Bronchial epithelial cell (primary cell): ENCODE results near the gene KCNC4. TPM values are rescaled to one million over a fixed set of nuclear protein-coding genes. Genes with fewer than 3 reads are reported as not detected.

Source experiments
- DNase-seq: peaks from one replicate; pipeline ENCODE4 v3.0.0-alpha.2; 2010; ENCODE audit warnings: low read depth
- FAIRE-seq: peaks from 2 replicates; lab custom pipeline; 2011; peaks lifted over from hg19 to GRCh38; lab: Jason Lieb, UNC
- H3K27me3 ChIP-seq: 2 replicates; pipeline ENCODE4 v1.5.1; 2011; ENCODE audit warnings: low read length; ENCODE audit not compliant: control insufficient read depth, insufficient read depth
- H3K36me3 ChIP-seq: 2 replicates; pipeline ENCODE4 v1.5.1; 2011; ENCODE audit warnings: low read length; ENCODE audit not compliant: control insufficient read depth, insufficient read depth
- H3K4me3 ChIP-seq: 2 replicates; pipeline ENCODE4 v1.5.1; 2011; ENCODE audit warnings: mild to moderate bottlenecking, low read depth, low read length, control low read depth
- total RNA-seq: library from RNA; depleted of rRNA; stranded (reverse); fragments of >200 nt; gene quantifications from 2 replicates; pipeline ENCODE4 v1.2.1, GENCODE V29; 2014
- TF ChIP-seq, protein P1 (sequence below): IDR thresholded peaks from 2 replicates; pipeline ENCODE4 v1.5.1; 2011; ENCODE audit warnings: mild to moderate bottlenecking, moderate library complexity, low read length, control low read depth, inconsistent platforms; ENCODE audit not compliant: insufficient read depth, severe bottlenecking

Gene KCNC4
- total RNA-seq, result 0.51 and 0.53 TPM in 2 replicates

DNA sequence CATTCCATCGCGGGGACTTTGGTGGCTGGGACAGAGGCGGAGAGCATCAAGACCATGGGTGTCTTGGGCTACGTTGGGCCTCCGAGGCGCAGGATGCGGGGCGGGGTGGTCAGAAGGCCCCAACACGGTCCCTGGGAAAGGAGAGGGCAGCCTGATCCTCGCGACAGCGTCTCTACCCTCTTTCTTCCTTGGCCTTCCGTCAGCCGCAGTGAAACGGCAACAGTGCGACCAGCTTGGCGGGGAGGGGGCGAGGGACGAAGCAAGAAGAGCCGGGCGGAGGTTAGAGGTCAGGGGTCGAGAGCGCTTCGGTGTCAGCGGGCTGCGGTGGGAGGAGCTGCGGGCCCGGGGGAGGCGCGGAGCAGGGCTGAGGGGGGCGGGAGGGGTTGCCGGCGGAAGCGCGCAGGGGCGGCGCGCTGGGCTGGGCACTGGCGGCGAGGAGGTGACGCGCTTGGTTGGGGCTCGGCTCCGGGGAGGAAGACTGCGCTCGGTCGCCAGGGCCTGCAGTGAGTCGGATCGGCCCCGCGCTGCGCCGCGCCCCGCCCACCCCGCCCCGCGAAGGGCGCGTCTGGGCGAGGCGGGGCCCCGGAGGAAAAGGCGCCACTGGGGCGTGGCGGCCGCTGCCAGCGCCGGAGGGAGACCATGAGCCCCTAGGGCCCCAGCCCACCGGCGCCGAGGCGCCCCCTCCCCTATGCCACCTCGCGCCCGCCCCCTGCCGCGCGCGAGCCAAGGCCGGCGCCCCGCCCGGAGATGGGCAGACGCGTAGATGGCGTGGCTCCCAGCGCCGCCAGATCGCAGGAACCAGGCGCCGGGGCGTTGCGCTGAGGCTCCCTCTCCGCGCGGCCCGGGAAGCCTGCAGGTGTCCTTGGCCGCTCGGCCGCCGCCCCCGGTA, at the start of gene KCNC4:
TSS of gene KCNC4 (plus strand) at position 600 of the 889 bp plus-strand sequence. CDS start 1,186 bp downstream, outside the sequence.
- H3K36me3 ChIP-seq, result no peaks in the 10 kb centered on the region
- FAIRE-seq, result no peak
- H3K27me3 ChIP-seq, result no peaks in the 10 kb centered on the region
- peak within 1 kb of the TSS; percentile 53 for H3K4me3 ChIP-seq
- TF ChIP-seq, protein P1, sequence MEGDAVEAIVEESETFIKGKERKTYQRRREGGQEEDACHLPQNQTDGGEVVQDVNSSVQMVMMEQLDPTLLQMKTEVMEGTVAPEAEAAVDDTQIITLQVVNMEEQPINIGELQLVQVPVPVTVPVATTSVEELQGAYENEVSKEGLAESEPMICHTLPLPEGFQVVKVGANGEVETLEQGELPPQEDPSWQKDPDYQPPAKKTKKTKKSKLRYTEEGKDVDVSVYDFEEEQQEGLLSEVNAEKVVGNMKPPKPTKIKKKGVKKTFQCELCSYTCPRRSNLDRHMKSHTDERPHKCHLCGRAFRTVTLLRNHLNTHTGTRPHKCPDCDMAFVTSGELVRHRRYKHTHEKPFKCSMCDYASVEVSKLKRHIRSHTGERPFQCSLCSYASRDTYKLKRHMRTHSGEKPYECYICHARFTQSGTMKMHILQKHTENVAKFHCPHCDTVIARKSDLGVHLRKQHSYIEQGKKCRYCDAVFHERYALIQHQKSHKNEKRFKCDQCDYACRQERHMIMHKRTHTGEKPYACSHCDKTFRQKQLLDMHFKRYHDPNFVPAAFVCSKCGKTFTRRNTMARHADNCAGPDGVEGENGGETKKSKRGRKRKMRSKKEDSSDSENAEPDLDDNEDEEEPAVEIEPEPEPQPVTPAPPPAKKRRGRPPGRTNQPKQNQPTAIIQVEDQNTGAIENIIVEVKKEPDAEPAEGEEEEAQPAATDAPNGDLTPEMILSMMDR, result no peak
- DNase-seq, result peak; percentile 65

DNA sequence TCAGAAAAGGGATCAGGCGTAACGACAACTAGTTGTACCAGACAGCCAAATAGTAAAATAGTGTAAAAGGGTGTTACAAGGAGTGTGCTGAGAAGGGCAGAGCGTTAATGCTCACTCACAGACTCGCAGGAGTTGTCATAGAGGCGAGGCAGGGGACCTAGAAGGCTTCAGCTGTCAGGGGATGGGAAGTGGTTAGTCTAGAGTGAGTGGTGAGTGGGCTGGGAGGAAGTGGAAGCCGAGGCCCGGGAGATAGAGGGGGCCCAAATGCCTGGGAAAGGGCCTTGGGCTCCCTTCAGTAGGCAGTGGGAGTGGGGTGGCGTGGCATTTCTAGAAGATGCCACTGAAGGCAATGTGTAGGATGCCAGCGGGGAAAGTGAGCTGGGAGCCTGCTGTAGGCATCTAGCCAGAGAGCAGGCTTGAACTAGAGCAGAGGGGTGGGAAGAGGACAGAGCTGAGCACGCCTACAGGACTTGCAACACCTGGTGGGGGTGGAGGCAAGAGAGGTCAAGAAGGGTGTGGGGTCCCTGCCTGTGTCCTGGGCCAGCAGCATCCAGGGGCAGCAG, 49.5 kb upstream of the KCNC4 start:
- TF ChIP-seq, protein P1, result no peak
- DNase-seq (no peak), FAIRE-seq (no peak)
- no peak overlapping the region for H3K4me3 ChIP-seq
- H3K27me3 ChIP-seq, result no peaks in the 10 kb centered on the region
- no peaks in the 10 kb centered on the region for H3K36me3 ChIP-seq

DNA sequence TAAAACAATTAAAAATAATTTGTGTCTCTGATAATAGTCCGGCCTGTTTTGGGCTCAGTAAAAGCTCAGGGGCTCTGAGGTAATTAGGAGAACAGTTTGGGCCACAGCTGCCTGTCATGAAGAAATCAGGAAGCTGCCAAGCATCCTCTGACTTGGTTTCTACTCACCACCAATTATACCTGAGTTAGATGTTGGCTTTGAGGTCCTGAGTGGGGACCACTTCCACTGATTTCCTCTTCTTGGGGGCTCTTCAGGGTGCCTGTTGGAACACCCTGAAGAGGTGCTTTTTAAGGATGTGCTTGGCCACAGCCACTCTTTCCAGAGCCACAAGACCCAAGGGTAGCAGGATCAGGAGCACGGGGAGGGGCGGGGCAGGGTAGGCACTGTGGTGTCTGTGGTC, 48.9 kb upstream of the KCNC4 start:
- TF ChIP-seq, protein P1, result no peak
- no peak for DNase-seq
- FAIRE-seq, result no peak
- H3K36me3 ChIP-seq, result no peaks in the 10 kb centered on the region
- no peaks in the 10 kb centered on the region for H3K27me3 ChIP-seq
- H3K4me3 ChIP-seq, result no peak overlapping the region

DNA sequence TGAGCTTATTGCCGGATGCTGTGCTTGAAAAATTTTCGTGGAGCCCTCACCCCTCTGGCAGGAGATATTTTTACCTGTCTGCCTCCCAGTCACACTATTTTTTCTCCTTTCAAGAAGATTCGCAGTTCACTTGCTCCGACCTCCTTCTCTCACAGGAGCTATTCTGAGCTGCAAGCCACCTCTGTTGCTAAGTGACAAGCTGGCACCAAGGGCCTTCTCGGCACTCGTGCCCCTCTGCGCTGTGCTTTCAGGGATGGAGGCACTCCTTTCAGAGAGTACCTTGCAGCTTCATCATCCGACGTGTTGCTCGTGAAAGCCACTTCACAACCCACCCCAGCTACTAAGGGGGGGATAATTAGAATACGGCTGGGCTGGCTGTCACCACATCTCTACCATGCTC, 48.3 kb upstream of the KCNC4 start:
- Histone ChIP-seq H3K4me3 (no peak overlapping the region), H3K27me3 (no peaks in the 10 kb centered on the region), H3K36me3 (no peaks in the 10 kb centered on the region)
- FAIRE-seq, result no peak
- no peak for DNase-seq
- TF ChIP-seq, protein P1, result no peak

DNA sequence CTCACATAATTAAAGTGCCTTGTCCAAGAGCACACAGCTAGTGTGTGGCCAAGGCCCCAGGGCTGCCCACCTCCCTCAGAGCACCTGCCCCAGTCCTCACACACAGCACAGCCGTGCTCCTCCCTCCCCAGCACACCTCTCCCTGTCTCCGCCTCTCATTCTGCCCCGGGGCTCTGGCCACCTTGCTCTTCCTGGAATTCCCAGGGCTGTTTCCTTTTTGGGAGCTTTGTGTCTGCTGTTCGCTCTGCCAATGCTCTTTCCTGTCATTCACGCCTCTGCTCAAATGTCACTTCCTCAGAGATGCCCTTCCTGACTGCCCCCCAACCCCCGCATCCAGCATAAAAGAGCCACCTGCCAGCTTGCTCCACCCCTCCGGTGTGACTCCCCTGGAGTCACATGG, 46.5 kb upstream of the KCNC4 start:
- TF ChIP-seq, protein P1, result no peak
- no peak for FAIRE-seq
- no peak for DNase-seq
- no peak overlapping the region for H3K4me3 ChIP-seq
- no peaks in the 10 kb centered on the region for H3K27me3 ChIP-seq
- no peaks in the 10 kb centered on the region for H3K36me3 ChIP-seq
